MM.1S (cell line): ENCODE measurements around the gene THADA.

ENCODE experiments used
- EZH2phosphoT487 ChIP-seq: fragments of 300-600 bp; sonication (generic); IDR thresholded peaks from 2 replicates; pipeline ENCODE4 v1.6.1; 2018; ENCODE audit warnings: antibody characterized with exemption, low read length
- TF ChIP-seq, protein P1 (sequence below): fragments of 300-600 bp; sonication (generic); IDR thresholded peaks from 2 replicates; pipeline ENCODE4 v1.5.1; 2016; ENCODE audit warnings: antibody characterized with exemption, low read length, mixed read lengths

GRCh38 chr2:43389581-43390466 lies 206.0 kb downstream of the THADA start:
- TF ChIP-seq, protein P1, sequence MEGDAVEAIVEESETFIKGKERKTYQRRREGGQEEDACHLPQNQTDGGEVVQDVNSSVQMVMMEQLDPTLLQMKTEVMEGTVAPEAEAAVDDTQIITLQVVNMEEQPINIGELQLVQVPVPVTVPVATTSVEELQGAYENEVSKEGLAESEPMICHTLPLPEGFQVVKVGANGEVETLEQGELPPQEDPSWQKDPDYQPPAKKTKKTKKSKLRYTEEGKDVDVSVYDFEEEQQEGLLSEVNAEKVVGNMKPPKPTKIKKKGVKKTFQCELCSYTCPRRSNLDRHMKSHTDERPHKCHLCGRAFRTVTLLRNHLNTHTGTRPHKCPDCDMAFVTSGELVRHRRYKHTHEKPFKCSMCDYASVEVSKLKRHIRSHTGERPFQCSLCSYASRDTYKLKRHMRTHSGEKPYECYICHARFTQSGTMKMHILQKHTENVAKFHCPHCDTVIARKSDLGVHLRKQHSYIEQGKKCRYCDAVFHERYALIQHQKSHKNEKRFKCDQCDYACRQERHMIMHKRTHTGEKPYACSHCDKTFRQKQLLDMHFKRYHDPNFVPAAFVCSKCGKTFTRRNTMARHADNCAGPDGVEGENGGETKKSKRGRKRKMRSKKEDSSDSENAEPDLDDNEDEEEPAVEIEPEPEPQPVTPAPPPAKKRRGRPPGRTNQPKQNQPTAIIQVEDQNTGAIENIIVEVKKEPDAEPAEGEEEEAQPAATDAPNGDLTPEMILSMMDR = no peak
- TF ChIP-seq EZH2phosphoT487 = no peak
